GM21423 (cell line): ENCODE measurements around the gene HMX2.

ENCODE experiments used
- ATAC-seq: cut with Tn5 transposase; IDR thresholded peaks from one replicate; pipeline ENCODE4 v1.9.1; 2021; ENCODE audit warnings: mild to moderate bottlenecking, moderate library complexity; ENCODE audit not compliant: unreplicated experiment

Gene HMX2

GRCh38 chr10:123180101-123181090 is 32.5 kb downstream of the HMX2 start:
- ATAC-seq = no peak

GRCh38 chr10:123183724-123184123 is 35.8 kb downstream of the HMX2 start:
- no peak for ATAC-seq

- ATAC-seq = no peak
These were observed 39.8 kb downstream of the HMX2 start for GRCh38 chr10:123187781-123188180.

- no peak for ATAC-seq
These were observed 44.0 kb downstream of the HMX2 start for GRCh38 chr10:123191886-123192285.

- ATAC-seq = no peak
These were observed 46.1 kb downstream of the HMX2 start for GRCh38 chr10:123194056-123194455.
